Activated T-cell treated with anti-CD3 and anti-CD28 coated beads, Interleukin-2, amount 50 U/mL, for 4 hours (primary cell): ENCODE measurements around the gene CCDC87. TPM values are rescaled to one million over a fixed set of nuclear protein-coding genes. Genes with fewer than 3 reads are reported as not detected.

Experiments
- ATAC-seq, 2 donors: fragments of 200-7000 bp; cut with Tn5 transposase; one replicate each; pipeline ENCODE4 v1.10.0; 2021
- DNase-seq: peaks from one replicate; pipeline ENCODE4 v3.0.0-alpha.2; 2020
- H3K27me3 Mint-ChIP-seq: one replicate; pipeline ENCODE4 v1.8.0; 2021; ENCODE audit warnings: low read depth, mixed read lengths
- H3K36me3 Mint-ChIP-seq: one replicate; pipeline ENCODE4 v1.8.0; 2022; ENCODE audit warnings: mixed read lengths; ENCODE audit not compliant: insufficient read depth
- H3K4me1 Mint-ChIP-seq: one replicate; pipeline ENCODE4 v1.8.0; 2021; ENCODE audit warnings: low read depth, mixed read lengths
- H3K4me3 Mint-ChIP-seq: one replicate; pipeline ENCODE4 v1.8.0; 2021; ENCODE audit warnings: mild to moderate bottlenecking, moderate library complexity, mixed read lengths
- H3K9me3 Mint-ChIP-seq: one replicate; pipeline ENCODE4 v1.8.0; 2021; ENCODE audit warnings: mixed read lengths
- total RNA-seq, 3 donors: library from RNA; stranded (reverse); gene quantifications; one replicate each; pipeline ENCODE4 v1.2.1, GENCODE V29; 2021

The CCDC87 gene
- total RNA-seq, 3 donors from 2014 or later, result 0.08 to 0.16 (median 0.13) TPM

GRCh38 chr11:66561178-66561974 lies 31.5 kb downstream of the CCDC87 start:
- Mint-ChIP-seq H3K36me3 (no peaks in the 10 kb centered on the region), H3K4me1 (peaks cover 4% of the 10 kb centered on the region), H3K27me3 (peaks cover 10% of the 10 kb centered on the region), H3K9me3 (no peaks in the 10 kb centered on the region), H3K4me3 (no peak overlapping the region)
- no peak for DNase-seq
- ATAC-seq, result no peak

- DNase-seq, result no peak
Observed at GRCh38 chr11:66559866-66560676, 32.8 kb downstream of the CCDC87 start.

GRCh38 chr11:66559142-66559865 lies 33.6 kb downstream of the CCDC87 start:
- H3K4me3 Mint-ChIP-seq, result peak overlapping the region; percentile 33
- H3K27me3 Mint-ChIP-seq, result peaks cover 10% of the 10 kb centered on the region
- peaks cover 4% of the 10 kb centered on the region for H3K4me1 Mint-ChIP-seq
- ATAC-seq, result peak; percentile 82
- peak; percentile 27 for DNase-seq
- no peaks in the 10 kb centered on the region for H3K36me3 Mint-ChIP-seq
- H3K9me3 Mint-ChIP-seq, result no peaks in the 10 kb centered on the region

More at GRCh38 chr11:66559866-66560676, 32.8 kb downstream of the CCDC87 start:
- H3K27me3 Mint-ChIP-seq, result peaks cover 10% of the 10 kb centered on the region
- peaks cover 4% of the 10 kb centered on the region for H3K4me1 Mint-ChIP-seq
- H3K9me3 Mint-ChIP-seq, result no peaks in the 10 kb centered on the region
- no peak overlapping the region for H3K4me3 Mint-ChIP-seq
- ATAC-seq, result no peak
- H3K36me3 Mint-ChIP-seq, result no peaks in the 10 kb centered on the region

GRCh38 chr11:66557733-66558326 lies 35.0 kb downstream of the CCDC87 start:
- Mint-ChIP-seq H3K27me3 (peaks cover 10% of the 10 kb centered on the region), H3K4me1 (peaks cover 4% of the 10 kb centered on the region), H3K4me3 (no peak overlapping the region), H3K9me3 (no peaks in the 10 kb centered on the region), H3K36me3 (no peaks in the 10 kb centered on the region)
- no peak for ATAC-seq
- no peak for DNase-seq

GRCh38 chr11:66556086-66556485 lies 36.8 kb downstream of the CCDC87 start:
- no peak for DNase-seq
- no peaks in the 10 kb centered on the region for H3K36me3 Mint-ChIP-seq
- H3K9me3 Mint-ChIP-seq, result no peaks in the 10 kb centered on the region
- H3K4me1 Mint-ChIP-seq, result peaks cover 4% of the 10 kb centered on the region
- ATAC-seq, result no peak
- peaks cover 10% of the 10 kb centered on the region for H3K27me3 Mint-ChIP-seq
- no peak overlapping the region for H3K4me3 Mint-ChIP-seq

GRCh38 chr11:66555416-66555815 lies 37.4 kb downstream of the CCDC87 start:
- Mint-ChIP-seq H3K4me1 (peaks cover 4% of the 10 kb centered on the region), H3K4me3 (no peak overlapping the region), H3K36me3 (no peaks in the 10 kb centered on the region), H3K9me3 (no peaks in the 10 kb centered on the region), H3K27me3 (peaks cover 10% of the 10 kb centered on the region)
- DNase-seq, result no peak
- no peak for ATAC-seq

- Mint-ChIP-seq H3K27me3 (peaks cover 10% of the 10 kb centered on the region), H3K36me3 (no peaks in the 10 kb centered on the region), H3K4me3 (no peak overlapping the region), H3K4me1 (peaks cover 4% of the 10 kb centered on the region), H3K9me3 (no peaks in the 10 kb centered on the region)
- DNase-seq, result no peak
- ATAC-seq, result no peak
Observed at GRCh38 chr11:66554602-66555001, 38.3 kb downstream of the CCDC87 start.

GRCh38 chr11:66550887-66551286 lies 42.0 kb downstream of the CCDC87 start:
- peaks cover 5% of the 10 kb centered on the region for H3K4me1 Mint-ChIP-seq
- DNase-seq (no peak), ATAC-seq (no peak)
- H3K4me3 Mint-ChIP-seq, result no peak overlapping the region
- H3K36me3 Mint-ChIP-seq, result no peaks in the 10 kb centered on the region
- H3K27me3 Mint-ChIP-seq, result no peaks in the 10 kb centered on the region
- no peaks in the 10 kb centered on the region for H3K9me3 Mint-ChIP-seq

GRCh38 chr11:66549696-66550095 lies 43.2 kb downstream of the CCDC87 start:
- peaks cover 9% of the 10 kb centered on the region for H3K4me1 Mint-ChIP-seq
- no peaks in the 10 kb centered on the region for H3K9me3 Mint-ChIP-seq
- DNase-seq, result no peak
- no peak for ATAC-seq
- H3K36me3 Mint-ChIP-seq, result no peaks in the 10 kb centered on the region
- no peaks in the 10 kb centered on the region for H3K27me3 Mint-ChIP-seq
- no peak overlapping the region for H3K4me3 Mint-ChIP-seq

GRCh38 chr11:66548774-66549630 lies 43.9 kb downstream of the CCDC87 start:
- no peaks in the 10 kb centered on the region for H3K36me3 Mint-ChIP-seq
- peaks cover 14% of the 10 kb centered on the region for H3K4me1 Mint-ChIP-seq
- no peak overlapping the region for H3K4me3 Mint-ChIP-seq
- no peak for ATAC-seq
- DNase-seq, result no peak
- no peaks in the 10 kb centered on the region for H3K27me3 Mint-ChIP-seq
- H3K9me3 Mint-ChIP-seq, result no peaks in the 10 kb centered on the region

GRCh38 chr11:66548041-66548440 lies 44.8 kb downstream of the CCDC87 start:
- no peak for DNase-seq
- H3K4me1 Mint-ChIP-seq, result peaks cover 24% of the 10 kb centered on the region

GRCh38 chr11:66547662-66548009 lies 45.2 kb downstream of the CCDC87 start:
- Mint-ChIP-seq H3K27me3 (no peaks in the 10 kb centered on the region), H3K4me3 (no peak overlapping the region), H3K4me1 (peaks cover 28% of the 10 kb centered on the region), H3K9me3 (no peaks in the 10 kb centered on the region), H3K36me3 (peaks cover 4% of the 10 kb centered on the region)
- ATAC-seq, result no peak
- DNase-seq, result no peak

More at GRCh38 chr11:66548041-66548440, 44.8 kb downstream of the CCDC87 start:
- Mint-ChIP-seq H3K27me3 (no peaks in the 10 kb centered on the region), H3K4me3 (no peak overlapping the region), H3K9me3 (no peaks in the 10 kb centered on the region), H3K36me3 (peaks cover 3% of the 10 kb centered on the region)
- no peak for ATAC-seq

- no peaks in the 10 kb centered on the region for H3K9me3 Mint-ChIP-seq
- H3K36me3 Mint-ChIP-seq, result peaks cover 7% of the 10 kb centered on the region
- H3K4me3 Mint-ChIP-seq, result peak overlapping the region; percentile 89
- H3K4me1 Mint-ChIP-seq, result peaks cover 32% of the 10 kb centered on the region
- ATAC-seq (no peak), DNase-seq (no peak)
- no peaks in the 10 kb centered on the region for H3K27me3 Mint-ChIP-seq
Observed at GRCh38 chr11:66546966-66547661, 45.7 kb downstream of the CCDC87 start.
